PC-9 (cell line): ENCODE data around the gene TRAPPC11. TPM values are rescaled to one million over a fixed set of nuclear protein-coding genes. Genes with fewer than 3 reads are reported as not detected.
"Not testable (repeated sequence)": the region's sequence is repeated elsewhere in the genome, so short reads cannot be mapped to it uniquely, and the experiment has no call there.

Source experiments
- BruUV-seq: library from RNA; stranded (reverse); fragments of 400-500 nt; replicated peaks from 2 replicates; lab custom pipeline; 2021; lab: Mats Ljungman, UMichigan
- CTCF ChIA-PET: fragments of 300-600 bp; sonication (Branson Sonifier 250); formaldehyde crosslinking; loops from one replicate; lab custom pipeline; 2022; ENCODE audit warnings: antibody characterized with exemption; lab: Charles Lee
- POLR2A ChIA-PET: fragments of 300-600 bp; sonication (Branson Sonifier 250); formaldehyde crosslinking; loops from one replicate; lab custom pipeline; 2022; ENCODE audit warnings: antibody characterized with exemption; ENCODE audit not compliant: unreplicated experiment; lab: Charles Lee
- DNase-seq, 2 experiments: peaks; one replicate each; pipeline versions ENCODE4 v3.0.0 to v3.0.0-alpha.2; 2015 to 2022; ENCODE audit warnings: mixed read lengths in 1 of 2
- H2AFZ ChIP-seq: fragments of 200-600 bp; sonication (generic); 2 replicates; pipeline ENCODE4 v1.8.1; 2017; ENCODE audit warnings: antibody characterized with exemption
- H3F3A ChIP-seq: fragments of 200-600 bp; sonication (generic); 2 replicates; pipeline ENCODE4 v1.8.1; 2017; ENCODE audit warnings: antibody characterized with exemption, mild to moderate bottlenecking, low read depth; ENCODE audit not compliant: insufficient read depth
- H3K27ac ChIP-seq: fragments of 200-600 bp; sonication (generic); 2 replicates; pipeline ENCODE4 v1.6.1; 2016; ENCODE audit warnings: mixed run types
- H3K27me3 ChIP-seq: fragments of 200-600 bp; sonication (generic); 2 replicates; pipeline ENCODE4 v1.6.1; 2016; ENCODE audit warnings: low read depth, mixed run types; ENCODE audit not compliant: insufficient read depth
- H3K36me3 ChIP-seq: fragments of 200-600 bp; sonication (generic); 2 replicates; pipeline ENCODE4 v1.6.1; 2016; ENCODE audit warnings: low read depth, mixed run types
- H3K4me1 ChIP-seq: fragments of 200-600 bp; sonication (generic); replicated peaks from 2 replicates; pipeline ENCODE4 v1.6.1; 2016; ENCODE audit warnings: mixed run types; ENCODE audit not compliant: insufficient read depth
- H3K4me2 ChIP-seq: fragments of 200-600 bp; sonication (generic); 2 replicates; pipeline ENCODE4 v1.6.1; 2017; ENCODE audit warnings: mixed run types
- H3K4me3 ChIP-seq: fragments of 200-600 bp; sonication (generic); 2 replicates; pipeline ENCODE4 v1.6.1; 2016; ENCODE audit warnings: mixed run types
- H3K79me2 ChIP-seq: fragments of 200-600 bp; sonication (generic); 2 replicates; pipeline ENCODE4 v1.6.1; 2017; ENCODE audit warnings: low read depth, mixed run types
- H3K9me2 ChIP-seq: fragments of 200-600 bp; sonication (generic); 2 replicates; pipeline ENCODE4 v1.8.1; 2017; ENCODE audit warnings: mild to moderate bottlenecking; ENCODE audit not compliant: insufficient read depth
- H3K9me3 ChIP-seq: fragments of 200-600 bp; sonication (generic); 2 replicates; pipeline ENCODE4 v1.8.1; 2016; ENCODE audit warnings: low read depth; ENCODE audit not compliant: insufficient read depth
- H4K20me1 ChIP-seq: fragments of 200-600 bp; sonication (generic); 2 replicates; pipeline ENCODE4 v1.8.1; 2017; ENCODE audit not compliant: insufficient read depth
- CTCF ChIP-seq: fragments of 200-600 bp; sonication (generic); conservative IDR thresholded peaks from 2 replicates; pipeline ENCODE4 v1.6.1; 2017; ENCODE audit warnings: mixed run types, antibody characterized with exemption, mild to moderate bottlenecking, moderate library complexity
- EZH2 ChIP-seq: fragments of 200-600 bp; sonication (generic); IDR thresholded peaks from 2 replicates; pipeline ENCODE4 v1.8.0; 2017; ENCODE audit warnings: antibody characterized with exemption, low read depth
- intact Hi-C: fragments of 100-400 bp; cut with micrococcal nuclease; formaldehyde crosslinking; loops from one replicate; pipeline ENCODE4 v1.10.0; 2022; ENCODE audit not compliant: unreplicated experiment
- total RNA-seq: library from RNA; stranded (reverse); gene quantifications from 2 replicates; pipeline ENCODE4 v1.2.3, GENCODE V29; 2021

The TRAPPC11 gene
- total RNA-seq, 1 experiment from 2014 or later = 29.0 TPM

GRCh38 chr4:183624548-183624947, 34.5 kb upstream of the TRAPPC11 start:
- TF ChIP-seq EZH2 (no peak), CTCF (no peak)
- Histone ChIP-seq H3K79me2 (no peaks in the 10 kb centered on the region), H3K9me2 (no peaks in the 10 kb centered on the region), H3K9me3 (no peaks in the 10 kb centered on the region), H3K36me3 (no peaks in the 10 kb centered on the region), H2AFZ (no peak overlapping the region), H3K4me2 (no peak overlapping the region), H3K4me1 (no peaks in the 10 kb centered on the region), H3K27ac (no peak overlapping the region), H3K27me3 (no peaks in the 10 kb centered on the region), H3K4me3 (no peak overlapping the region), H4K20me1 (no peaks in the 10 kb centered on the region), H3F3A (no peaks in the 10 kb centered on the region)
- intact Hi-C loops = no loop called here
- BruUV-seq = no TSS peak
- DNase-seq = peak in 1 of 2 experiments; percentile 7
- ChIA-PET CTCF (no interaction called here), POLR2A (no interaction called here)

DNA sequence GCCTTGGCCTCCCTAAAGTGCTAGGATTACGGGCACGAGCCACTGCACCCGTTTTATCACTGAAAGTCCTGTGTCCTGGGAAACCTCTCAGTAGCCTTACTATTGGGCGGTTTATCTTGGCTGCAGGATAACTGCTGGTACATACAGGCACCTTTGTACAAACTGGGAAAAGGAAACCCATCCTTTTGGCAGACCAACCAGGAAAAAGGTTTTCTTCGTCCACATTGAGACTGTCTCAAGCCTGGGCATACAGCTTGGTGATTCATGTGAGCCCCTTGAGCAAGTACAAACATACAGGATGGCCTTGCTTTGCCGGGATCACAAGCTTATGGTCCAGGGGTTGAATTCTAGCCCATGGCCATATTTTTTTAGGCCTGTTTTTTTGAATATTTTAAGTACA, 32.9 kb upstream of the TRAPPC11 start:
- no peak for DNase-seq
- Histone ChIP-seq H3K9me3 (no peaks in the 10 kb centered on the region), H3K36me3 (no peaks in the 10 kb centered on the region), H3K4me2 (no peak overlapping the region), H4K20me1 (no peaks in the 10 kb centered on the region), H3K27ac (no peak overlapping the region), H3F3A (no peaks in the 10 kb centered on the region), H3K79me2 (no peaks in the 10 kb centered on the region), H3K9me2 (no peaks in the 10 kb centered on the region), H3K4me3 (no peak overlapping the region), H3K27me3 (no peaks in the 10 kb centered on the region), H2AFZ (no peak overlapping the region), H3K4me1 (no peaks in the 10 kb centered on the region)
- POLR2A ChIA-PET = no interaction called here
- CTCF ChIA-PET = no interaction called here
- intact Hi-C loops = no loop called here
- no TSS peak for BruUV-seq
- TF ChIP-seq CTCF = no peak
- TF ChIP-seq EZH2 = no peak

- H3K4me2 ChIP-seq, H3K36me3 ChIP-seq, H3K79me2 ChIP-seq, H3K4me3 ChIP-seq, H3K27ac ChIP-seq, H3K9me2 ChIP-seq, H3K9me3 ChIP-seq, intact Hi-C loops, H4K20me1 ChIP-seq, H3K27me3 ChIP-seq, DNase-seq, H3K4me1 ChIP-seq, H2AFZ ChIP-seq, BruUV-seq, H3F3A ChIP-seq: not testable (repeated sequence)
- CTCF ChIA-PET = interaction anchor here (1.0 kb wide), 1 partner anchor 9 kb away, joined by 3 read pairs; no protein-coding TSS in a partner anchor
- POLR2A ChIA-PET = interaction anchor here (0.6 kb wide), 1 partner anchor 14 kb away, joined by 4 read pairs; no protein-coding TSS in a partner anchor
Measured at GRCh38 chr4:183627286-183627685, 31.8 kb upstream of the TRAPPC11 start.

GRCh38 chr4:183627979-183628588, 31.0 kb upstream of the TRAPPC11 start:
- Histone ChIP-seq H3K9me3 (no peaks in the 10 kb centered on the region), H3K4me2 (no peak overlapping the region), H3K27ac (no peak overlapping the region), H3K4me3 (no peak overlapping the region), H4K20me1 (no peaks in the 10 kb centered on the region), H3K27me3 (no peaks in the 10 kb centered on the region), H3K79me2 (no peaks in the 10 kb centered on the region), H3K36me3 (no peaks in the 10 kb centered on the region), H3K9me2 (no peaks in the 10 kb centered on the region), H3K4me1 (no peaks in the 10 kb centered on the region), H3F3A (no peaks in the 10 kb centered on the region), H2AFZ (no peak overlapping the region)
- no peak for DNase-seq
- CTCF ChIA-PET = no interaction called here
- no TSS peak for BruUV-seq
- intact Hi-C loops = no loop called here
- POLR2A ChIA-PET = interaction anchor here (0.6 kb wide), 1 partner anchor 15 kb away, joined by 4 read pairs; no protein-coding TSS in a partner anchor
- TF ChIP-seq EZH2 = no peak
- no peak for TF ChIP-seq CTCF
